Body of pancreas (tissue), 4 donors: ENCODE results near the gene LRP1.

Experiments
- CTCF ChIP-seq, 7 experiments: fragments of 450-650 bp in 4 of 7; fragments of 200-600 bp in 3 of 7; sonication (generic) in 3 of 7; IDR thresholded peaks; one replicate each; pipeline ENCODE4 v1.5.1; 2016 to 2019; ENCODE audit warnings: antibody characterized with exemption in 7 of 7
- POLR2A ChIP-seq, 3 donors: fragments of 450-650 bp; IDR thresholded peaks; one replicate each; pipeline ENCODE4 v1.6.1; 2016; ENCODE audit warnings: antibody characterized with exemption in 3 of 3, mild to moderate bottlenecking in 2 of 3

GRCh38 chr12:57164454-57164853 lies 36.2 kb downstream of the LRP1 start:
- TF ChIP-seq CTCF (IDR thresholded peaks at IDR 0.05) (no peak), POLR2A (IDR thresholded peaks at IDR 0.05) (no peak)
